GM20431 (cell line): ENCODE measurements around the gene PCDH15.

Experiments used
- in situ Hi-C: fragments of 300-500 bp; cut with MseI, MboI; formaldehyde crosslinking; loops from one replicate; pipeline ENCODE4 v1.15.0; 2020; ENCODE audit warnings: low sequenced_read_pairs; ENCODE audit not compliant: unreplicated experiment

PCDH15 gene

GRCh38 chr10:53904506-53905241 lies 896.4 kb downstream of the PCDH15 start:
- in situ Hi-C loops: no loop called here

- in situ Hi-C loops: no loop called here
Observed at GRCh38 chr10:53903756-53904155, 897.3 kb downstream of the PCDH15 start.

GRCh38 chr10:53899463-53900160 lies 901.4 kb downstream of the PCDH15 start:
- in situ Hi-C loops: no loop called here

GRCh38 chr10:53898532-53898931 lies 902.5 kb downstream of the PCDH15 start:
- in situ Hi-C loops: no loop called here

- in situ Hi-C loops: no loop called here
Observed at GRCh38 chr10:53894145-53894544, 906.9 kb downstream of the PCDH15 start.

GRCh38 chr10:53893061-53893460 lies 908.0 kb downstream of the PCDH15 start:
- in situ Hi-C loops: no loop called here

- in situ Hi-C loops: no loop called here
Observed at GRCh38 chr10:53886325-53887300, 914.4 kb downstream of the PCDH15 start.

- in situ Hi-C loops: no loop called here
Observed at GRCh38 chr10:53864846-53865245, 936.2 kb downstream of the PCDH15 start.

GRCh38 chr10:53852450-53853175 lies 948.4 kb downstream of the PCDH15 start:
- in situ Hi-C loops: no loop called here

GRCh38 chr10:53846809-53847208 lies 954.2 kb downstream of the PCDH15 start:
- in situ Hi-C loops: no loop called here

- in situ Hi-C loops: no loop called here
Observed at GRCh38 chr10:53843736-53844362, 957.2 kb downstream of the PCDH15 start.

- in situ Hi-C loops: no loop called here
Observed at GRCh38 chr10:53841483-53842145, 959.4 kb downstream of the PCDH15 start.

GRCh38 chr10:53840653-53841052 lies 960.4 kb downstream of the PCDH15 start:
- in situ Hi-C loops: no loop called here

GRCh38 chr10:53839440-53840039 lies 961.5 kb downstream of the PCDH15 start:
- in situ Hi-C loops: no loop called here

GRCh38 chr10:53836638-53837037 lies 964.4 kb downstream of the PCDH15 start:
- in situ Hi-C loops: no loop called here

- in situ Hi-C loops: no loop called here
Observed at GRCh38 chr10:53833908-53834307, 967.1 kb downstream of the PCDH15 start.

- in situ Hi-C loops: no loop called here
Observed at GRCh38 chr10:53827261-53827660, 973.8 kb downstream of the PCDH15 start.

- in situ Hi-C loops: no loop called here
Observed at GRCh38 chr10:53808677-53809372, 992.2 kb downstream of the PCDH15 start.
